SK-N-SH (cell line): Measurements from ENCODE around the gene TRAPPC6A. TPM values are rescaled to one million over a fixed set of nuclear protein-coding genes. Genes with fewer than 3 reads are reported as not detected.

Experiments
- CTCF ChIA-PET: fragments of 300-600, 350-600 bp; formaldehyde crosslinking; extraction: SDS; loops from one replicate; lab custom pipeline; 2021; lab: Yijun Ruan, JAX
- POLR2A ChIA-PET: fragments of 350-600 bp; sonication (Branson Sonifier 250); formaldehyde crosslinking; extraction: SDS; loops from one replicate; lab custom pipeline; 2020; ENCODE audit warnings: antibody characterized with exemption, inconsistent platforms; lab: Yijun Ruan, JAX
- DNase-seq: peaks from one replicate; pipeline ENCODE4 v3.0.0; 2012
- H2AFZ ChIP-seq: fragments of 200-600 bp; sonication (generic); 2 replicates; pipeline ENCODE4 v1.8.1; 2016; ENCODE audit warnings: antibody characterized with exemption, mild to moderate bottlenecking, low read depth
- H3F3A ChIP-seq: fragments of 200-600 bp; sonication (generic); replicated peaks from 2 replicates; pipeline ENCODE3; 2016; ENCODE audit warnings: antibody characterized with exemption, mild to moderate bottlenecking; ENCODE audit not compliant: insufficient read depth
- H3K27ac ChIP-seq, 2 experiments: fragments of 200-500 bp in 1 of 2; fragments of 200-600 bp in 1 of 2; sonication (Bioruptor generic) in 1 of 2; sonication (generic), shearing (Covaris generic) in 1 of 2; 2 replicates each; pipeline versions ENCODE4 v1.5.1 to v1.6.1; 2014 to 2016; ENCODE audit warnings: low read depth in 2 of 2, inconsistent platforms in 1 of 2, low read length in 1 of 2, mild to moderate bottlenecking in 1 of 2, mixed read lengths in 1 of 2
- H3K27me3 ChIP-seq: fragments of 200-600 bp; sonication (generic), shearing (Covaris generic); 2 replicates; pipeline ENCODE4 v1.6.1; 2016; ENCODE audit warnings: mixed run types; ENCODE audit not compliant: insufficient read depth
- H3K36me3 ChIP-seq, 2 experiments: fragments of 200-500 bp in 1 of 2; fragments of 200-600 bp in 1 of 2; sonication (Bioruptor generic) in 1 of 2; sonication (generic) in 1 of 2; replicated peaks in 1 of 2; 2 replicates each; pipeline versions ENCODE3 to v1.5.1; 2014 to 2016; ENCODE audit warnings: low read length in 1 of 2, mild to moderate bottlenecking in 1 of 2; ENCODE audit not compliant: insufficient read depth in 2 of 2, control insufficient read depth in 1 of 2
- H3K4me1 ChIP-seq, 2 experiments: fragments of 200-500 bp in 1 of 2; fragments of 200-600 bp in 1 of 2; sonication (Bioruptor generic) in 1 of 2; sonication (generic), shearing (Covaris generic) in 1 of 2; 2 replicates each; pipeline versions ENCODE4 v1.5.1 to v1.6.1; 2014 to 2016; ENCODE audit warnings: low read depth in 1 of 2, low read length in 1 of 2, mixed run types in 1 of 2; ENCODE audit not compliant: insufficient read depth in 2 of 2, control insufficient read depth in 1 of 2
- H3K4me2 ChIP-seq: fragments of 200-600 bp; sonication (generic), shearing (Covaris generic); 2 replicates; pipeline ENCODE4 v1.6.1; 2017; ENCODE audit warnings: mixed run types
- H3K4me3 ChIP-seq, 2 experiments: fragments of 200-500 bp in 1 of 2; fragments of 200-600 bp in 1 of 2; sonication (Bioruptor generic) in 1 of 2; sonication (generic), shearing (Covaris generic) in 1 of 2; 2 replicates each; pipeline versions ENCODE4 v1.5.1 to v1.8.1; 2014 to 2016; ENCODE audit warnings: low read depth in 2 of 2, inconsistent platforms in 1 of 2, low read length in 1 of 2, mild to moderate bottlenecking in 1 of 2, mixed read lengths in 1 of 2, moderate library complexity in 1 of 2
- H3K79me2 ChIP-seq: fragments of 200-600 bp; sonication (generic); 2 replicates; pipeline ENCODE4 v1.8.1; 2017; ENCODE audit warnings: mild to moderate bottlenecking; ENCODE audit not compliant: insufficient read depth
- H3K9ac ChIP-seq: fragments of 200-600 bp; sonication (generic); 2 replicates; pipeline ENCODE4 v1.6.1; 2017; ENCODE audit warnings: mixed run types
- H3K9me2 ChIP-seq: fragments of 200-600 bp; sonication (generic); 2 replicates; pipeline ENCODE4 v1.6.1; 2017; ENCODE audit warnings: mixed run types
- H3K9me3 ChIP-seq: fragments of 200-600 bp; sonication (generic); 2 replicates; pipeline ENCODE4 v1.6.1; 2017; ENCODE audit warnings: mixed run types, mild to moderate bottlenecking, moderate library complexity
- H4K20me1 ChIP-seq: fragments of 200-600 bp; sonication (generic); 2 replicates; pipeline ENCODE4 v1.6.1; 2017; ENCODE audit warnings: mild to moderate bottlenecking, mixed run types; ENCODE audit not compliant: insufficient read depth
- CHD2 ChIP-seq: fragments of 150-350 bp; IDR thresholded peaks from 2 replicates; pipeline ENCODE4 v1.6.1; 2018; ENCODE audit warnings: low read length; ENCODE audit not compliant: partially characterized antibody
- ELF1 ChIP-seq: IDR thresholded peaks from 2 replicates; pipeline ENCODE4 v1.4.0; 2012
- EZH2phosphoT487 ChIP-seq: fragments of 200-600 bp; sonication (generic); IDR thresholded peaks from 2 replicates; pipeline ENCODE4 v1.6.1; 2017; ENCODE audit warnings: low read depth, mixed run types, mild to moderate bottlenecking, antibody characterized with exemption, moderate library complexity, borderline replicate concordance
- FOXJ3 ChIP-seq: sonication (generic); formaldehyde crosslinking; IDR thresholded peaks from 2 replicates; pipeline ENCODE4 v1.5.1; 2020; ENCODE audit warnings: mild to moderate bottlenecking, missing genetic modification reagents
- FOXM1 ChIP-seq: IDR thresholded peaks from 2 replicates; pipeline ENCODE4 v1.4.0; 2012; ENCODE audit warnings: low read depth, mild to moderate bottlenecking
- GABPA ChIP-seq: IDR thresholded peaks from 2 replicates; pipeline ENCODE4 v1.4.0; 2012; ENCODE audit warnings: low read depth, mild to moderate bottlenecking
- GATA2 ChIP-seq: sonication (generic); formaldehyde crosslinking; IDR thresholded peaks from 2 replicates; pipeline ENCODE4 v1.5.0; 2020; ENCODE audit warnings: mild to moderate bottlenecking, missing genetic modification reagents
- IRF3 ChIP-seq: fragments of 150-350 bp; IDR thresholded peaks from 2 replicates; pipeline ENCODE4 v1.6.1; 2016; ENCODE audit warnings: mild to moderate bottlenecking, low read depth, low read length
- JUND ChIP-seq: IDR thresholded peaks from 2 replicates; pipeline ENCODE4 v1.4.0; 2012
- MEF2A ChIP-seq: IDR thresholded peaks from 2 replicates; pipeline ENCODE4 v1.4.0; 2012; ENCODE audit warnings: low read depth, borderline replicate concordance
- MXI1 ChIP-seq: IDR thresholded peaks from 2 replicates; pipeline ENCODE4 v1.6.1; 2012; ENCODE audit warnings: mild to moderate bottlenecking, low read depth, low read length, improper control_type of control experiment
- NRF1 ChIP-seq: IDR thresholded peaks from 2 replicates; pipeline ENCODE4 v1.6.1; 2012; ENCODE audit warnings: low read depth, mild to moderate bottlenecking, low read length
- POLR2AphosphoS5 ChIP-seq: IDR thresholded peaks from 2 replicates; pipeline ENCODE4 v1.6.1; 2012; ENCODE audit warnings: low read depth, low read length
- RFX5 ChIP-seq: IDR thresholded peaks from 2 replicates; pipeline ENCODE4 v1.6.1; 2012; ENCODE audit warnings: mild to moderate bottlenecking, improper control_type of control experiment, low read length
- SIN3A ChIP-seq: IDR thresholded peaks from 2 replicates; pipeline ENCODE4 v1.6.1; 2012; ENCODE audit warnings: low read depth, mild to moderate bottlenecking, low read length, moderate library complexity, borderline replicate concordance
- SMC3 ChIP-seq: IDR thresholded peaks from 2 replicates; pipeline ENCODE4 v1.6.1; 2012; ENCODE audit warnings: low read depth, low read length, improper control_type of control experiment
- TCF12 ChIP-seq: IDR thresholded peaks from 2 replicates; pipeline ENCODE4 v1.4.0; 2012
- TEAD4 ChIP-seq: IDR thresholded peaks from 2 replicates; pipeline ENCODE4 v1.4.0; 2012; ENCODE audit warnings: mild to moderate bottlenecking, borderline replicate concordance; ENCODE audit not compliant: insufficient read depth
- YY1 ChIP-seq: IDR thresholded peaks from 2 replicates; pipeline ENCODE4 v1.4.0; 2012; ENCODE audit warnings: low read depth, mild to moderate bottlenecking
- ZBTB33 ChIP-seq: IDR thresholded peaks from 2 replicates; pipeline ENCODE4 v1.4.0; 2012; ENCODE audit warnings: low read depth, borderline replicate concordance
- WGBS: methylation state at CpG from one replicate; pipeline ENCODE4 v1.1.6; 2017; ENCODE audit warnings: low lambda C conversion rate; 5-methylcytosine and 5-hydroxymethylcytosine counted together
- polyA plus RNA-seq, 3 experiments: library from polyadenylated mRNA; depleted of rRNA; stranded (reverse); fragments of >200 nt; gene quantifications; 2 replicates each; pipeline ENCODE4 v1.2.3, GENCODE V29; 2012
- TF ChIP-seq, protein P1 (sequence below): IDR thresholded peaks from 2 replicates; pipeline ENCODE4 v1.6.1; 2012; ENCODE audit warnings: mild to moderate bottlenecking, low read depth, low read length, moderate library complexity
- TF ChIP-seq, protein P2 (sequence below): IDR thresholded peaks from 2 replicates; pipeline ENCODE4 v1.4.0; 2012; ENCODE audit warnings: low read depth

Gene TRAPPC6A
- polyA plus RNA-seq, 1 of the 3 experiments (the other 2 are of a cell fraction): 59.0 TPM

- Histone ChIP-seq H3K9me2 (no peaks in the 10 kb centered on the region), H3K9me3 (no peaks in the 10 kb centered on the region), H3K27me3 (peaks cover 22% of the 10 kb centered on the region), H3K4me2 (no peak overlapping the region), H3K9ac (no peak overlapping the region), H2AFZ (no peak overlapping the region), H3K4me1 (peaks cover 0 to 6% of the 10 kb centered on the region in 2 experiments; a peak in 1 of 4 replicates), H3K27ac (no peak overlapping the region), H3K36me3 (no peaks in the 10 kb centered on the region), H3F3A (no peaks in the 10 kb centered on the region), H3K79me2 (no peaks in the 10 kb centered on the region)
- ChIA-PET POLR2A (no interaction called here), CTCF (interaction anchor here (1.0 kb wide), 1 partner anchor 126 kb away, joined by 4 read pairs; no protein-coding TSS in a partner anchor)
- 75% methylated on average over 13 of the region's 23 CpGs for WGBS
- TF ChIP-seq FOXJ3 (CRISPR knock-in tag) (no peak), EZH2phosphoT487 (no peak), ELF1 (no peak), TEAD4 (no peak), IRF3 (no peak), SIN3A (no peak), RFX5 (no peak), POLR2AphosphoS5 (no peak), CHD2 (no peak), FOXM1 (no peak), GATA2 (CRISPR knock-in tag) (no peak), NRF1 (no peak)
- TF ChIP-seq, all 33 proteins: peak for 0
- Histone ChIP-seq H4K20me1 (no peaks in the 10 kb centered on the region), H3K4me3 (no peak overlapping the region)
- DNase-seq: peak; percentile 19
Measured at GRCh38 chr19:45213031-45213430, 35.0 kb upstream of the TRAPPC6A start.

DNA sequence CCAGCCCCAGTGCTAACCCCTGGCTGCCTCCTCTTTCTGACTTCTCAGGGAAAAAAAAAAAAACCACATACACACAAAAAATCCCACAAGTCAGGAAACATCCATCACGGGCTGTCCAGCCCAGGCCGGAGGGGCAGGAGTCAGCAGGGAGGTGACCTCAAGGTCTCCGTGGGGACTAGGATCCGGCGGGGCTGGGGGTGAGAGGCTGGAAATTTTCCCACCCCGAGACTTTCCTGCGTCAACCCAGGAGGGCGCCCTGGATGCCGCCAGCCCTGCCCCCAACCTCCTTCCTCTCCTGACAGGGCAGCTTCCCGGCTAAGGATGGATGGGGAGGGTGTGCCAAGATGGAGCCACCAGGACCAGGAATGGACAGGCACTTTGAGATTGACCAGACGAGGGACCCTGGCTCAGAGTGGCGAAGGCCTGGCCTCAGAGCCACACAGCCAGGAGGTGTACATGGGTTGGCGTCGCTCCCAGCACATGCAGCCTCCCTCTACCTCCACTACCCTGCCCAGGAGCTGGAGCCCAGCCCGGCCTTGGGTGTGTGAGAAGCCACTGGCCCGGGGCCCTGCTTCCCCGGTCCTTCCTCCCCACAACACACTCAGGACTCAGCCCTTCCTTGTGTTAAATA, 33.8 kb upstream of the TRAPPC6A start:
- H3K4me1 ChIP-seq: peaks cover 0 to 6% of the 10 kb centered on the region in 2 experiments; a peak in 1 of 4 replicates
- no peak overlapping the region for H3K27ac ChIP-seq
- no peaks in the 10 kb centered on the region for H3K36me3 ChIP-seq
- peak; percentile 27 for DNase-seq
- H4K20me1 ChIP-seq: no peaks in the 10 kb centered on the region
- no peaks in the 10 kb centered on the region for H3F3A ChIP-seq
- H3K4me2 ChIP-seq: no peak overlapping the region
- H3K9me3 ChIP-seq: no peaks in the 10 kb centered on the region
- H2AFZ ChIP-seq: no peak overlapping the region
- 56% methylated on average over 17 of the region's 17 CpGs for WGBS
- POLR2A ChIA-PET: no interaction called here
- peaks cover 12% of the 10 kb centered on the region for H3K27me3 ChIP-seq
- H3K79me2 ChIP-seq: no peaks in the 10 kb centered on the region
- no peaks in the 10 kb centered on the region for H3K9me2 ChIP-seq
- no peak overlapping the region for H3K4me3 ChIP-seq
- no peak overlapping the region for H3K9ac ChIP-seq
- TF ChIP-seq GABPA (no peak), FOXJ3 (CRISPR knock-in tag) (no peak), GATA2 (CRISPR knock-in tag) (no peak), ZBTB33 (no peak), JUND (no peak), ELF1 (no peak), TCF12 (no peak), SIN3A (no peak), YY1 (no peak), MEF2A (no peak), FOXM1 (no peak), SMC3 (no peak), NRF1 (no peak), MXI1 (no peak), EZH2phosphoT487 (no peak), TEAD4 (no peak)
- TF ChIP-seq, protein P1, sequence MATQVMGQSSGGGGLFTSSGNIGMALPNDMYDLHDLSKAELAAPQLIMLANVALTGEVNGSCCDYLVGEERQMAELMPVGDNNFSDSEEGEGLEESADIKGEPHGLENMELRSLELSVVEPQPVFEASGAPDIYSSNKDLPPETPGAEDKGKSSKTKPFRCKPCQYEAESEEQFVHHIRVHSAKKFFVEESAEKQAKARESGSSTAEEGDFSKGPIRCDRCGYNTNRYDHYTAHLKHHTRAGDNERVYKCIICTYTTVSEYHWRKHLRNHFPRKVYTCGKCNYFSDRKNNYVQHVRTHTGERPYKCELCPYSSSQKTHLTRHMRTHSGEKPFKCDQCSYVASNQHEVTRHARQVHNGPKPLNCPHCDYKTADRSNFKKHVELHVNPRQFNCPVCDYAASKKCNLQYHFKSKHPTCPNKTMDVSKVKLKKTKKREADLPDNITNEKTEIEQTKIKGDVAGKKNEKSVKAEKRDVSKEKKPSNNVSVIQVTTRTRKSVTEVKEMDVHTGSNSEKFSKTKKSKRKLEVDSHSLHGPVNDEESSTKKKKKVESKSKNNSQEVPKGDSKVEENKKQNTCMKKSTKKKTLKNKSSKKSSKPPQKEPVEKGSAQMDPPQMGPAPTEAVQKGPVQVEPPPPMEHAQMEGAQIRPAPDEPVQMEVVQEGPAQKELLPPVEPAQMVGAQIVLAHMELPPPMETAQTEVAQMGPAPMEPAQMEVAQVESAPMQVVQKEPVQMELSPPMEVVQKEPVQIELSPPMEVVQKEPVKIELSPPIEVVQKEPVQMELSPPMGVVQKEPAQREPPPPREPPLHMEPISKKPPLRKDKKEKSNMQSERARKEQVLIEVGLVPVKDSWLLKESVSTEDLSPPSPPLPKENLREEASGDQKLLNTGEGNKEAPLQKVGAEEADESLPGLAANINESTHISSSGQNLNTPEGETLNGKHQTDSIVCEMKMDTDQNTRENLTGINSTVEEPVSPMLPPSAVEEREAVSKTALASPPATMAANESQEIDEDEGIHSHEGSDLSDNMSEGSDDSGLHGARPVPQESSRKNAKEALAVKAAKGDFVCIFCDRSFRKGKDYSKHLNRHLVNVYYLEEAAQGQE: no peak
- TF ChIP-seq, protein P2, sequence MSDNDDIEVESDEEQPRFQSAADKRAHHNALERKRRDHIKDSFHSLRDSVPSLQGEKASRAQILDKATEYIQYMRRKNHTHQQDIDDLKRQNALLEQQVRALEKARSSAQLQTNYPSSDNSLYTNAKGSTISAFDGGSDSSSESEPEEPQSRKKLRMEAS: no peak
- CTCF ChIA-PET: no interaction called here
